Tibial nerve (tissue), 4 donors: ENCODE results near the gene CAMSAP1. TPM values are rescaled to one million over a fixed set of nuclear protein-coding genes. Genes with fewer than 3 reads are reported as not detected.

Source experiments
- DNase-seq, 2 donors: peaks; one replicate each; pipeline ENCODE4 v3.0.0-alpha.2; 2019; ENCODE audit warnings: low spot score in 2 of 2
- H3K27ac ChIP-seq, 4 donors: fragments of 200-600 bp; sonication (generic) in 3 of 4; one replicate each; pipeline ENCODE4 v1.5.1; 2017 to 2019; ENCODE audit warnings: mild to moderate bottlenecking in 1 of 4
- H3K27me3 ChIP-seq, 2 donors: fragments of 200-600 bp; sonication (generic) in 1 of 2; one replicate each; pipeline versions ENCODE4 v1.5.1 to v1.6.0; 2017 to 2019
- H3K36me3 ChIP-seq, 3 donors: fragments of 200-600 bp; sonication (generic); one replicate each; pipeline ENCODE4 v1.5.1; 2018 to 2019
- H3K4me1 ChIP-seq, 4 donors: fragments of 200-600 bp; sonication (generic) in 3 of 4; one replicate each; pipeline ENCODE4 v1.5.1; 2017 to 2019
- H3K4me3 ChIP-seq, 4 donors: fragments of 200-600 bp; sonication (generic) in 3 of 4; one replicate each; pipeline ENCODE4 v1.5.1; 2017 to 2019; ENCODE audit warnings: mild to moderate bottlenecking in 1 of 4, moderate library complexity in 1 of 4
- H3K9me3 ChIP-seq, 4 donors: fragments of 200-600 bp; sonication (generic) in 3 of 4; one replicate each; pipeline ENCODE4 v1.5.1; 2017 to 2019
- EP300 ChIP-seq, 2 donors: sonication (generic); formaldehyde crosslinking; IDR thresholded peaks; one replicate each; pipeline ENCODE4 v1.6.1; 2017; ENCODE audit warnings: antibody characterized with exemption in 2 of 2, mild to moderate bottlenecking in 1 of 2
- POLR2A ChIP-seq, 2 donors: fragments of 450-650 bp; IDR thresholded peaks; one replicate each; pipeline ENCODE4 v1.6.1; 2017; ENCODE audit warnings: antibody characterized with exemption in 2 of 2, mild to moderate bottlenecking in 2 of 2, moderate library complexity in 2 of 2
- WGBS, 2 donors: methylation state at CpG; one replicate each; pipeline ENCODE4 v1.1.5; 2018; 5-methylcytosine and 5-hydroxymethylcytosine counted together
- total RNA-seq, 4 donors: library from RNA; depleted of rRNA; stranded (reverse); fragments of >200 nt; gene quantifications; one replicate each; pipeline ENCODE4 v1.1.0, GENCODE V29; 2016
- TF ChIP-seq, protein P1 (sequence below), 5 experiments: fragments of 200-600 bp in 3 of 5; fragments of 450-650 bp in 2 of 5; sonication (generic) in 3 of 5; IDR thresholded peaks; one replicate each; pipeline ENCODE4 v1.5.1; 2016 to 2019; ENCODE audit warnings: antibody characterized with exemption in 5 of 5, mild to moderate bottlenecking in 3 of 5, moderate library complexity in 2 of 5

Gene CAMSAP1
- total RNA-seq, 4 donors from 2014 or later, result 27.6 to 40.8 (median 35.7) TPM

GRCh38 chr9:135821116-135821515 is 86.2 kb downstream of the CAMSAP1 start:
- 92 to 93% methylated on average over 19 to 20 of the region's 20 CpGs for WGBS, 2 donors
- no peak overlapping the region for H3K4me3 ChIP-seq
- H3K36me3 ChIP-seq, result peaks cover 9 to 98% (median 40%) of the 10 kb centered on the region in 3 donors
- no peak for DNase-seq
- no peak overlapping the region for H3K27ac ChIP-seq
- no peaks in the 10 kb centered on the region for H3K4me1 ChIP-seq
- H3K27me3 ChIP-seq, result no peaks in the 10 kb centered on the region
- no peak for TF ChIP-seq POLR2A (IDR thresholded peaks at IDR 0.05)
- TF ChIP-seq, protein P1, sequence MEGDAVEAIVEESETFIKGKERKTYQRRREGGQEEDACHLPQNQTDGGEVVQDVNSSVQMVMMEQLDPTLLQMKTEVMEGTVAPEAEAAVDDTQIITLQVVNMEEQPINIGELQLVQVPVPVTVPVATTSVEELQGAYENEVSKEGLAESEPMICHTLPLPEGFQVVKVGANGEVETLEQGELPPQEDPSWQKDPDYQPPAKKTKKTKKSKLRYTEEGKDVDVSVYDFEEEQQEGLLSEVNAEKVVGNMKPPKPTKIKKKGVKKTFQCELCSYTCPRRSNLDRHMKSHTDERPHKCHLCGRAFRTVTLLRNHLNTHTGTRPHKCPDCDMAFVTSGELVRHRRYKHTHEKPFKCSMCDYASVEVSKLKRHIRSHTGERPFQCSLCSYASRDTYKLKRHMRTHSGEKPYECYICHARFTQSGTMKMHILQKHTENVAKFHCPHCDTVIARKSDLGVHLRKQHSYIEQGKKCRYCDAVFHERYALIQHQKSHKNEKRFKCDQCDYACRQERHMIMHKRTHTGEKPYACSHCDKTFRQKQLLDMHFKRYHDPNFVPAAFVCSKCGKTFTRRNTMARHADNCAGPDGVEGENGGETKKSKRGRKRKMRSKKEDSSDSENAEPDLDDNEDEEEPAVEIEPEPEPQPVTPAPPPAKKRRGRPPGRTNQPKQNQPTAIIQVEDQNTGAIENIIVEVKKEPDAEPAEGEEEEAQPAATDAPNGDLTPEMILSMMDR (IDR thresholded peaks at IDR 0.05), result no peak
- H3K9me3 ChIP-seq, result no peaks in the 10 kb centered on the region

- Histone ChIP-seq H3K9me3 (no peaks in the 10 kb centered on the region), H3K27ac (no peak overlapping the region), H3K4me3 (no peak overlapping the region), H3K27me3 (no peaks in the 10 kb centered on the region), H3K36me3 (peaks cover 9 to 98% (median 44%) of the 10 kb centered on the region in 3 donors), H3K4me1 (no peaks in the 10 kb centered on the region)
- no peak for DNase-seq
- TF ChIP-seq EP300 (IDR thresholded peaks at IDR 0.05), result no peak
- TF ChIP-seq POLR2A (IDR thresholded peaks at IDR 0.05), result no peak
- TF ChIP-seq, protein P1 (IDR thresholded peaks at IDR 0.05), result no peak
- 94 to 96% methylated on average over 18 of the region's 18 CpGs for WGBS, 2 donors
Measured at GRCh38 chr9:135820661-135821060, 86.7 kb downstream of the CAMSAP1 start.

- H3K4me1 ChIP-seq, result no peaks in the 10 kb centered on the region
- no peak for TF ChIP-seq EP300 (IDR thresholded peaks at IDR 0.05)
- no peak for TF ChIP-seq POLR2A (IDR thresholded peaks at IDR 0.05)
- TF ChIP-seq, protein P1 (IDR thresholded peaks at IDR 0.05), result no peak
- WGBS, 2 donors, result 93 to 96% methylated on average over 13 of the region's 13 CpGs
- no peak overlapping the region for H3K4me3 ChIP-seq
- H3K27me3 ChIP-seq, result no peaks in the 10 kb centered on the region
- peaks cover 9 to 99% (median 48%) of the 10 kb centered on the region in 3 donors for H3K36me3 ChIP-seq
- no peak overlapping the region for H3K27ac ChIP-seq
- no peaks in the 10 kb centered on the region for H3K9me3 ChIP-seq
- DNase-seq, result no peak
Measured at GRCh38 chr9:135819905-135820304, 87.4 kb downstream of the CAMSAP1 start.

DNA sequence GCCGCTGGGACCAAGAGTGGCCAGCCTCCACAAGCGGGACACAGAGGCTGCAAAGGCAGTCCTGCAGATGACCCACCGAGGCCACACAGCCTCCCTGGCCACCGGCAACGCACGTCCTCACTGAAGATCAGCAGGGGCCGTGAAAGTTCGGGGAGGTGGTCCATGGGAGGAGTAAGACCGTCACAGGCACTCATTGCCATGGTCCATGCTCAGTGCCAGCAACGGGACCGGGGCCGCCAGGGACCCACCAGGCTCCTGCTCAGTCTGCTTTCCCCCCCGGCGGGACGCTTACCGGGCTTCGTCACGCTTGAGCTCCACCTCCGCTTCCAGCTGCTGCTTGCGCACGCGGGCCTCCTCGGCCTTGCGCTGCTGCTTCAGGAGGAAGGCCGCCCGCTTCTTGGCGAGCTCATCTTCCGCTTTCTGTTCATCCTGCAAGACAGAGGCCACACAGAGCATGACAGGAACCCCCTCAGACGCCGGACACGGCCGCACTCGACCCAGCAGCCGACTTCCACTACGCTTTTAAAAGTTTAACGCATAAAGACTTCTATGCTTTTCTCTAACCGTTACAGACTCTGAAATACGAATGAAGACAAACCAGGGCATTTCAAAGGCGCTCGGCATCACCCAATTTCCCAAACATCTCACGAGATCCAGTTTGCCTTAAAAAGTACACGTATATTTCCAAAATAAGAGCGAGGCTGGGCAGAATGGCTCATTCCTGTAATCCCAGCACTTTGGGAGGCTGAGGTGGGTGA is 88.4 kb downstream of the CAMSAP1 start:
- Histone ChIP-seq H3K4me1 (no peaks in the 10 kb centered on the region), H3K9me3 (no peaks in the 10 kb centered on the region), H3K27ac (no peak overlapping the region), H3K27me3 (no peaks in the 10 kb centered on the region), H3K36me3 (peaks cover 9 to 99% (median 58%) of the 10 kb centered on the region in 3 donors), H3K4me3 (no peak overlapping the region)
- TF ChIP-seq EP300 (IDR thresholded peaks at IDR 0.05) (no peak), POLR2A (IDR thresholded peaks at IDR 0.05) (no peak)
- TF ChIP-seq, protein P1 (IDR thresholded peaks at IDR 0.05), result no peak
- DNase-seq, result no peak
- WGBS, 2 donors, result 95 to 96% methylated on average over 38 to 43 of the region's 43 CpGs

DNA sequence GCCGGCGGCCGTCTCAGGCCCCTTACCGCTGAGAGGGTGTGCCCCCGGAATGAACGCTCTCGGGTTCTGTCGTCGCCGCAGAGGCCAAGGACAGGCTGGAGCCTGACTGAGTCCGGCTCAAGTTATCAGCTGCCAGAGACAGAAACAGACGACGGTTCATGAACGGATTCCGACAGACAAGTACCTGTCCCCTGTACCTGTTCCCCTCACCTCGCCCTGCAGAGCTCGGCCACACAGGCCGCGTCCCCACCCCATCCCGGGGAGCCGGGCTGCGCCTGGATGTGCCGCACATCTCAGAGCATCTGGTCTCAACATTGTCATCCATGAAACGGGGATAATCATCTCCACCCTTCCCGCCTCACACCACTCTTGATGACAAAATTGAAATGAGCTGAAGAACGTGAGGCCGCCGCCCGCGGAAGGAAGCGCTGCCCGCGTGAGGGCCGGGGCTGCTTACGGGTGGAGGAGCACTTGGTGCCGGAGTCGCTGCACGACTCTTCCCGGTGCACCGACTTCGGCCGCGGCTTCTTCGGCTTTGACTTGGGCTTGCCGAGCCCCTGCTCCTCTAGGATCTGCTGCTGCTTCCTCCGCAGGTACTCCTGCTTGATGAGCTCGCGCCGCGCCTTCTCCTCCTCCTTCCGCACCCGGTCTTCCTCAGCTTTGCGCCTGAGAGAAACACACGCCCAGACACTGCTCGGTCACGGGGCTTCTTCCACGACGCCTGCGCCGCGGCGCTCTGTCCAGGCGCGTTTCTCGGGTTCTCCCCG is 89.2 kb downstream of the CAMSAP1 start:
- WGBS, 2 donors, result 96 to 97% methylated on average over 66 of the region's 66 CpGs
- Histone ChIP-seq H3K4me3 (no peak overlapping the region), H3K27ac (no peak overlapping the region), H3K27me3 (no peaks in the 10 kb centered on the region), H3K9me3 (no peaks in the 10 kb centered on the region), H3K4me1 (no peaks in the 10 kb centered on the region), H3K36me3 (peaks cover 9 to 99% (median 61%) of the 10 kb centered on the region in 3 donors)
- no peak for DNase-seq
- TF ChIP-seq, protein P1 (IDR thresholded peaks at IDR 0.05), result no peak
